ENCODE measurements around the gene INTS1.

- TF ChIP-seq, protein P1, sequence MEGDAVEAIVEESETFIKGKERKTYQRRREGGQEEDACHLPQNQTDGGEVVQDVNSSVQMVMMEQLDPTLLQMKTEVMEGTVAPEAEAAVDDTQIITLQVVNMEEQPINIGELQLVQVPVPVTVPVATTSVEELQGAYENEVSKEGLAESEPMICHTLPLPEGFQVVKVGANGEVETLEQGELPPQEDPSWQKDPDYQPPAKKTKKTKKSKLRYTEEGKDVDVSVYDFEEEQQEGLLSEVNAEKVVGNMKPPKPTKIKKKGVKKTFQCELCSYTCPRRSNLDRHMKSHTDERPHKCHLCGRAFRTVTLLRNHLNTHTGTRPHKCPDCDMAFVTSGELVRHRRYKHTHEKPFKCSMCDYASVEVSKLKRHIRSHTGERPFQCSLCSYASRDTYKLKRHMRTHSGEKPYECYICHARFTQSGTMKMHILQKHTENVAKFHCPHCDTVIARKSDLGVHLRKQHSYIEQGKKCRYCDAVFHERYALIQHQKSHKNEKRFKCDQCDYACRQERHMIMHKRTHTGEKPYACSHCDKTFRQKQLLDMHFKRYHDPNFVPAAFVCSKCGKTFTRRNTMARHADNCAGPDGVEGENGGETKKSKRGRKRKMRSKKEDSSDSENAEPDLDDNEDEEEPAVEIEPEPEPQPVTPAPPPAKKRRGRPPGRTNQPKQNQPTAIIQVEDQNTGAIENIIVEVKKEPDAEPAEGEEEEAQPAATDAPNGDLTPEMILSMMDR (IDR thresholded peaks at IDR 0.05), result no peak
- no peak for TF ChIP-seq EZH2 (IDR thresholded peaks at IDR 0.05; ENCODE audit: borderline replicate concordance, insufficient read depth, low read depth, low read length, poor library complexity, severe bottlenecking)
These were observed 73.9 kb downstream of the INTS1 start for GRCh38 chr7:1430056-1430845.

Data from B cell (primary cell).